Rectal smooth muscle tissue (tissue), 1 donor: ENCODE measurements around the gene MKLN1.

Experiments
- H3K27ac ChIP-seq: one replicate; pipeline ENCODE4 v1.7.0; 2013; ENCODE audit warnings: low read depth, low read length, inconsistent platforms
- H3K27me3 ChIP-seq: one replicate; pipeline ENCODE4 v1.7.0; 2013; ENCODE audit warnings: low read length; ENCODE audit not compliant: control insufficient read depth, insufficient read depth
- H3K36me3 ChIP-seq: one replicate; pipeline ENCODE4 v1.7.0; 2013; ENCODE audit warnings: low read length; ENCODE audit not compliant: control insufficient read depth, insufficient read depth
- H3K4me1 ChIP-seq: one replicate; pipeline ENCODE4 v1.7.0; 2013; ENCODE audit warnings: low read length; ENCODE audit not compliant: control insufficient read depth, insufficient read depth
- H3K4me3 ChIP-seq: one replicate; pipeline ENCODE4 v1.7.0; 2013; ENCODE audit warnings: low read length
- H3K9ac ChIP-seq: one replicate; pipeline ENCODE4 v1.7.0; 2013; ENCODE audit warnings: low read length

The MKLN1 gene

GRCh38 chr7:131544449-131545301 lies 217.0 kb downstream of the MKLN1 start:
- Histone ChIP-seq H3K27ac (peak overlapping the region; percentile 74), H3K4me1 (peaks cover 22% of the 10 kb centered on the region), H3K27me3 (no peaks in the 10 kb centered on the region), H3K4me3 (no peak overlapping the region), H3K9ac (no peak overlapping the region), H3K36me3 (no peaks in the 10 kb centered on the region)

DNA sequence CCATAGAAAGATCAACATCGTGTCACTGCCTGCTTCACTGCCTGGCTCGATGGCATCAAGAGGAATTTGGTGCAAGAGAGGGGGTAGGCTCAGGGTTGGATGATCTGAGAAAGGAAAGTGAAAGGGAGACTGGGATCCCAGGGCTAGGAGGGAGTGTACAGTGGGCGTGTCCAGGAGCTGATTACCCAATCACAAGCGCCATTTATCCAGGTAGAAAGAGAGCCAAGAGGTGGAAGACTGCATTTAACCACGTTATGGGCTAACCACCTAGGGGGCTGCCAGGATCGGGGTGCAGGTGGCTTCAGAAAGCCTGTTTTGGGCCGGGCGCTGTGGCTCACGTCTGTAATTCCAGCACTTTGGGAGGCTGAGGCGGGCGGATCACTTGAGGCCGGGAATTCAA lies 218.4 kb downstream of the MKLN1 start:
- Histone ChIP-seq H3K27ac (no peak overlapping the region), H3K27me3 (no peaks in the 10 kb centered on the region), H3K36me3 (no peaks in the 10 kb centered on the region), H3K9ac (no peak overlapping the region), H3K4me1 (peaks cover 13% of the 10 kb centered on the region), H3K4me3 (peak overlapping the region; percentile 7)
